OCI-LY3 (cell line): ENCODE results near the gene CSRP1.

Experiments
- EZH2phosphoT487 ChIP-seq: fragments of 200-600 bp; shearing (Covaris generic); IDR thresholded peaks from 2 replicates; pipeline ENCODE4 v1.6.1; 2018; ENCODE audit warnings: antibody characterized with exemption, mixed run types, low read depth
- TF ChIP-seq, protein P1 (sequence below): fragments of 200-600, 300-600 bp; sonication (generic); IDR thresholded peaks from 2 replicates; pipeline ENCODE4 v1.5.1; 2014; ENCODE audit warnings: antibody characterized with exemption, low read length, low read depth

DNA sequence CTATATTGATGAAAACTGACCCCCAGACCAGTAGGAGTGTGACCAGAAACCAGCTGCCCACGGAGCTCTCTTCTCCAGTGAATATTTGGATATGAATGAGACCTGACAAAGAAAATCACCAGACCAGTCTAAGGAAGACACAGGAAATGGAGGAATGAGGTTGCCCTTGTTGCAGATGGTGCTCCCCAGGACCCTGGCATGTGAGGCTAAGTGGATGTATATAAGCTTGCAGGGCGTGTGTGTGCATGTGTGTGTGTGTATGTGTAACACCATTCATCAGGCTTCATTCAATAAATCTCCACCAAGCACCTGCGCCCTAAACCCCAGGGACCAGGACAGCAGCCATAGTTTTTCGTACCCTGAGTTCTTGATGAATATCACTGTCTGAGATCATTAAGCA is 52.3 kb downstream of the CSRP1 start:
- TF ChIP-seq, protein P1, sequence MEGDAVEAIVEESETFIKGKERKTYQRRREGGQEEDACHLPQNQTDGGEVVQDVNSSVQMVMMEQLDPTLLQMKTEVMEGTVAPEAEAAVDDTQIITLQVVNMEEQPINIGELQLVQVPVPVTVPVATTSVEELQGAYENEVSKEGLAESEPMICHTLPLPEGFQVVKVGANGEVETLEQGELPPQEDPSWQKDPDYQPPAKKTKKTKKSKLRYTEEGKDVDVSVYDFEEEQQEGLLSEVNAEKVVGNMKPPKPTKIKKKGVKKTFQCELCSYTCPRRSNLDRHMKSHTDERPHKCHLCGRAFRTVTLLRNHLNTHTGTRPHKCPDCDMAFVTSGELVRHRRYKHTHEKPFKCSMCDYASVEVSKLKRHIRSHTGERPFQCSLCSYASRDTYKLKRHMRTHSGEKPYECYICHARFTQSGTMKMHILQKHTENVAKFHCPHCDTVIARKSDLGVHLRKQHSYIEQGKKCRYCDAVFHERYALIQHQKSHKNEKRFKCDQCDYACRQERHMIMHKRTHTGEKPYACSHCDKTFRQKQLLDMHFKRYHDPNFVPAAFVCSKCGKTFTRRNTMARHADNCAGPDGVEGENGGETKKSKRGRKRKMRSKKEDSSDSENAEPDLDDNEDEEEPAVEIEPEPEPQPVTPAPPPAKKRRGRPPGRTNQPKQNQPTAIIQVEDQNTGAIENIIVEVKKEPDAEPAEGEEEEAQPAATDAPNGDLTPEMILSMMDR: no peak
- no peak for TF ChIP-seq EZH2phosphoT487
